ENCODE data around the gene PPP1R8. TPM values are rescaled to one million over a fixed set of nuclear protein-coding genes. Genes with fewer than 3 reads are reported as not detected.

PPP1R8 gene
- total RNA-seq, 1 experiment from 2014 or later, result 57.4 TPM

- H4K20me1 ChIP-seq (ENCODE audit: insufficient read depth), result no peaks in the 10 kb centered on the region
- intact Hi-C loops (cut with micrococcal nuclease), result no loop called here
- no peak for ATAC-seq
- no peaks in the 10 kb centered on the region for H3K79me2 ChIP-seq (ENCODE audit: insufficient read depth, low read length)
- no peak overlapping the region for H2AFZ ChIP-seq (ENCODE audit: low read depth, low read length, poor library complexity, severe bottlenecking)
- H3K4me3 ChIP-seq (replicated peaks in 1 of 2; ENCODE audit: low read depth in 1 of 2, low read length in 2 of 2), result no peak overlapping the region
- H3K27ac ChIP-seq (ENCODE audit: low read depth, low read length), result no peak overlapping the region
- H3K4me2 ChIP-seq (ENCODE audit: low read length), result no peak overlapping the region
- ChIA-PET RAD21 (ENCODE audit: low non-redundant PET in 1 of 2, low total read pairs in 2 of 2, uncharacterized antibody in 2 of 2, unreplicated experiment in 2 of 2) (no interaction called here), POLR2A (no interaction called here), CTCF (no interaction called here)
- no TSS peak for BruUV-seq (replicated peaks)
- no peak overlapping the region for H3K9ac ChIP-seq (ENCODE audit: low read length)
- no peaks in the 10 kb centered on the region for H3K27me3 ChIP-seq (ENCODE audit: insufficient read depth, low read length)
- no peaks in the 10 kb centered on the region for H3K9me3 ChIP-seq (ENCODE audit: control insufficient read depth in 1 of 2, insufficient read depth in 1 of 2, low read depth in 1 of 2, low read length in 2 of 2)
- DNase-seq (ENCODE audit: low read depth, low spot score), result no peak
- TF ChIP-seq EZH2 (IDR thresholded peaks at IDR 0.05), result no peak
- no peak for TF ChIP-seq YY1 (IDR thresholded peaks at IDR 0.05; ENCODE audit: extremely low read depth, insufficient replicate concordance, low read depth, low read length)
- TF ChIP-seq SIN3A (IDR thresholded peaks at IDR 0.05; ENCODE audit: low read depth), result no peak
- TF ChIP-seq CBX3 (IDR thresholded peaks at IDR 0.05; ENCODE audit: low read depth), result no peak
- TF ChIP-seq ZNF274 (IDR thresholded peaks at IDR 0.05; ENCODE audit: low read depth, low read length), result no peak
- no peak for TF ChIP-seq ZFX (IDR thresholded peaks at IDR 0.05)
- no peak for TF ChIP-seq SP1 (IDR thresholded peaks at IDR 0.05; ENCODE audit: low read depth)
- TF ChIP-seq EGR1 (IDR thresholded peaks at IDR 0.05; ENCODE audit: low read depth), result no peak
- no peak for TF ChIP-seq TCF7L2 (IDR thresholded peaks at IDR 0.05; ENCODE audit: borderline replicate concordance, extremely low read depth, insufficient read depth, insufficient read length)
- no peak for TF ChIP-seq POLR2A (IDR thresholded peaks at IDR 0.05; ENCODE audit: borderline replicate concordance, extremely low read depth, insufficient read depth, insufficient read length)
- TF ChIP-seq JUND (IDR thresholded peaks at IDR 0.05), result no peak
- no peak for TF ChIP-seq RAD21 (IDR thresholded peaks at IDR 0.05; ENCODE audit: low read depth)
- no peak for TF ChIP-seq ZBTB33 (IDR thresholded peaks at IDR 0.05; ENCODE audit: extremely low read depth, insufficient replicate concordance, low read length)
- TF ChIP-seq FOSL1 (IDR thresholded peaks at IDR 0.05; ENCODE audit: low read depth), result no peak
- no peak for TF ChIP-seq MAX (IDR thresholded peaks at IDR 0.05)
- TF ChIP-seq EZH2phosphoT487 (IDR thresholded peaks at IDR 0.05; ENCODE audit: borderline replicate concordance), result no peak
- no peak for TF ChIP-seq POLR2AphosphoS5 (IDR thresholded peaks at IDR 0.05; ENCODE audit: low read depth, low read length)
- TF ChIP-seq CEBPB (IDR thresholded peaks at IDR 0.05; ENCODE audit: low read depth), result no peak
- no peak for TF ChIP-seq REST (IDR thresholded peaks at IDR 0.05; ENCODE audit: low read depth)
- no peak for TF ChIP-seq ATF3 (IDR thresholded peaks at IDR 0.05)
- peaks cover 30 to 32% of the 10 kb centered on the region in 2 experiments; a peak in 3 of 4 replicates for H3K36me3 ChIP-seq (ENCODE audit: control insufficient read depth in 1 of 2, insufficient read depth in 2 of 2, low read length in 2 of 2)
- no peaks in the 10 kb centered on the region for H3K9me2 ChIP-seq (ENCODE audit: insufficient read depth)
- no peaks in the 10 kb centered on the region for H3K4me1 ChIP-seq (ENCODE audit: control insufficient read depth in 1 of 2, insufficient read depth in 2 of 2, low read length in 2 of 2)
Measured at GRCh38 chr1:27889506-27889905, 58.9 kb downstream of the PPP1R8 start.
